Stimulated activated CD4-positive, alpha-beta T cell treated with anti-CD3 and anti-CD28 coated beads, TNF-alpha, amount 100 ng/mL, for 48 hours (primary cell): ENCODE measurements around the gene SATB1.

ENCODE experiments used
- DNase-seq, 3 donors: peaks; one replicate each; pipeline ENCODE4 v3.0.0-alpha.2; 2020; ENCODE audit warnings: low read depth in 3 of 3

SATB1 gene

GRCh38 chr3:18431266-18431665 is 6.1 kb upstream of the SATB1 start:
- no peak for DNase-seq

GRCh38 chr3:18428991-18429745 is 4.0 kb upstream of the SATB1 start:
- no peak for DNase-seq

- no peak for DNase-seq
Observed at GRCh38 chr3:18428036-18428435, 2.9 kb upstream of the SATB1 start.

GRCh38 chr3:18426597-18427193 is 1.6 kb upstream of the SATB1 start:
- no peak for DNase-seq

GRCh38 chr3:18425641-18426257 is 610 bp upstream of the SATB1 start:
- peak; percentile 44 to 78 (median 46) for DNase-seq

- no peak for DNase-seq
Observed at GRCh38 chr3:18424213-18424728, 868 bp downstream of the SATB1 start.

GRCh38 chr3:18423401-18424212 is 1.5 kb downstream of the SATB1 start:
- DNase-seq, result no peak

GRCh38 chr3:18422972-18423371 is 2.2 kb downstream of the SATB1 start:
- no peak for DNase-seq

GRCh38 chr3:18420555-18420954 is 4.6 kb downstream of the SATB1 start:
- DNase-seq, result no peak

- no peak for DNase-seq
Observed at GRCh38 chr3:18419232-18419631, 5.9 kb downstream of the SATB1 start.

GRCh38 chr3:18417904-18418572 is 7.1 kb downstream of the SATB1 start:
- DNase-seq, result no peak

- DNase-seq, result no peak
Observed at GRCh38 chr3:18416332-18416731, 8.8 kb downstream of the SATB1 start.

- no peak for DNase-seq
Observed at GRCh38 chr3:18415839-18416238, 9.3 kb downstream of the SATB1 start.

GRCh38 chr3:18415167-18415566 is 10.0 kb downstream of the SATB1 start:
- no peak for DNase-seq

- DNase-seq, result no peak
Observed at GRCh38 chr3:18412684-18413083, 12.5 kb downstream of the SATB1 start.

GRCh38 chr3:18411541-18411940 is 13.6 kb downstream of the SATB1 start:
- no peak for DNase-seq

- DNase-seq, result no peak
Observed at GRCh38 chr3:18410205-18410604, 14.9 kb downstream of the SATB1 start.

GRCh38 chr3:18409266-18409665 is 15.9 kb downstream of the SATB1 start:
- no peak for DNase-seq

GRCh38 chr3:18405141-18405540 is 20.0 kb downstream of the SATB1 start:
- DNase-seq, result no peak

- DNase-seq, result no peak
Observed at GRCh38 chr3:18403061-18403460, 22.1 kb downstream of the SATB1 start.

GRCh38 chr3:18402239-18402799 is 22.8 kb downstream of the SATB1 start:
- DNase-seq, result no peak
